HG03139 (cell line): Measurements from ENCODE around the gene DNAL1.
"Not testable (repeated sequence)": the region's sequence is repeated elsewhere in the genome, so short reads cannot be mapped to it uniquely, and the experiment has no call there.

Experiments used
- ATAC-seq: cut with Tn5 transposase; IDR thresholded peaks from one replicate; pipeline ENCODE4 v1.9.1; 2021; ENCODE audit not compliant: unreplicated experiment

DNAL1 gene

GRCh38 chr14:73696466-73697400 is 51.9 kb downstream of the DNAL1 start:
- ATAC-seq, result peak; percentile 70

GRCh38 chr14:73700325-73700724 is 55.5 kb downstream of the DNAL1 start:
- no peak for ATAC-seq

- ATAC-seq, result not testable (repeated sequence)
Observed at GRCh38 chr14:73708076-73708475, 63.3 kb downstream of the DNAL1 start.

- no peak for ATAC-seq
Observed at GRCh38 chr14:73709904-73710469, 65.2 kb downstream of the DNAL1 start.

GRCh38 chr14:73710737-73711136 is 66.0 kb downstream of the DNAL1 start:
- ATAC-seq, result no peak

GRCh38 chr14:73712071-73712506 is 67.3 kb downstream of the DNAL1 start:
- ATAC-seq, result no peak

- no peak for ATAC-seq
Observed at GRCh38 chr14:73712540-73713180, 67.9 kb downstream of the DNAL1 start.

- ATAC-seq, result no peak
Observed at GRCh38 chr14:73713206-73713802, 68.5 kb downstream of the DNAL1 start.

GRCh38 chr14:73713803-73714655 is 69.2 kb downstream of the DNAL1 start, which contains the start of gene PNMA1:
Gene PNMA1, minus strand, starts transcription at chr14:73714384. Its CDS starts 745 bp downstream, at chr14:73713639.
- ATAC-seq, result peak; percentile 73

- peak; percentile 5 for ATAC-seq
Observed at GRCh38 chr14:73714656-73715081, 69.9 kb downstream of the DNAL1 start.

- no peak for ATAC-seq
Observed at GRCh38 chr14:73715707-73716106, 70.9 kb downstream of the DNAL1 start.

GRCh38 chr14:73717266-73717665 is 72.5 kb downstream of the DNAL1 start:
- ATAC-seq, result no peak

- no peak for ATAC-seq
Observed at GRCh38 chr14:73717711-73718417, 73.1 kb downstream of the DNAL1 start.

GRCh38 chr14:73718418-73719251 is 73.8 kb downstream of the DNAL1 start:
- ATAC-seq, result no peak

GRCh38 chr14:73719361-73719760 is 74.6 kb downstream of the DNAL1 start:
- no peak for ATAC-seq

- no peak for ATAC-seq
Observed at GRCh38 chr14:73719791-73720190, 75.0 kb downstream of the DNAL1 start.

- no peak for ATAC-seq
Observed at GRCh38 chr14:73720636-73721035, 75.8 kb downstream of the DNAL1 start.

GRCh38 chr14:73721101-73721821 is 76.5 kb downstream of the DNAL1 start:
- ATAC-seq, result no peak
